ENCODE data around the gene ZNF654. TPM values are rescaled to one million over a fixed set of nuclear protein-coding genes. Genes with fewer than 3 reads are reported as not detected.

ZNF654 gene
- total and polyA plus RNA-seq, 10 of the 15 experiments (the other 5 are each of a cell fraction or from before 2014, with no cell fraction given), result 2.7 to 14.2 (median 10.0) TPM

GRCh38 chr3:88076712-88077111 is 17.7 kb downstream of the ZNF654 start (continued):
- TF ChIP-seq ZBTB40 (IDR thresholded peaks at IDR 0.05; ENCODE audit: borderline replicate concordance) (no peak), SREBF2 (IDR thresholded peaks at IDR 0.05; ENCODE audit: low read length) (no peak)

- no peaks in the 10 kb centered on the region for H4K20me1 ChIP-seq (ENCODE audit: control insufficient read depth, insufficient read depth)
- no peak for TF ChIP-seq RAD21 (IDR thresholded peaks at IDR 0.05; ENCODE audit: insufficient read depth, low read depth, low read length)
- TF ChIP-seq SREBF2 (IDR thresholded peaks at IDR 0.05; ENCODE audit: low read length), result no peak
- no peak for TF ChIP-seq BACH1 (IDR thresholded peaks at IDR 0.05; ENCODE audit: borderline replicate concordance)
- no peak for TF ChIP-seq PKNOX1 (IDR thresholded peaks at IDR 0.05)
- TF ChIP-seq SMC3 (IDR thresholded peaks at IDR 0.05; ENCODE audit: borderline replicate concordance, low read length), result no peak
- TF ChIP-seq ESRRA (IDR thresholded peaks at IDR 0.05; ENCODE audit: low read length), result no peak
- no peak overlapping the region for H3K27ac ChIP-seq (ENCODE audit: control insufficient read depth, insufficient read depth)
- no peaks in the 10 kb centered on the region for H3K9me3 ChIP-seq (replicated peaks; ENCODE audit: control insufficient read depth, insufficient read depth, low read length)
- ChIA-PET CTCF (interaction anchor here (0.6 to 1.2 kb wide), 2 partner anchors 35 to 323 kb away, joined by 4 read pairs; no protein-coding TSS in a partner anchor), SMC1A (ENCODE audit: uncharacterized antibody, unreplicated experiment) (interaction anchor here (1.2 kb wide), 1 partner anchor 15 kb away, joined by 5 read pairs; no protein-coding TSS in a partner anchor), POLR2A (interaction anchor here (1.4 kb wide), 1 partner anchor 12 kb away, joined by 4 read pairs; no protein-coding TSS in a partner anchor), RAD21 (ENCODE audit: unreplicated experiment) (interaction anchor here (1.4 kb wide), 1 partner anchor 20 kb away, joined by 3 read pairs; the partner anchor contains the start of gene ZNF654)
- no peak overlapping the region for H3K4me3 ChIP-seq
- no TSS peak for BruUV-seq (replicated peaks)
- no peak overlapping the region for H3K4me2 ChIP-seq (ENCODE audit: control insufficient read depth, insufficient read depth)
- WGBS (ENCODE audit: insufficient coverage, insufficient replicate concordance, low lambda C conversion rate, missing lambda C conversion rate), result 98% methylated on average over 3 of the region's 3 CpGs
- H3K4me1 ChIP-seq (ENCODE audit: control insufficient read depth, insufficient read depth, low read length), result no peaks in the 10 kb centered on the region
- no peaks in the 10 kb centered on the region for H3K27me3 ChIP-seq (replicated peaks in 1 of 2; ENCODE audit: control insufficient read depth in 2 of 2, insufficient read depth in 2 of 2, low read length in 1 of 2)
- intact Hi-C loops (cut with micrococcal nuclease; ENCODE audit: unreplicated experiment) (no loop called here), in situ Hi-C loops (cut with MboI) (no loop called here)
- no peak overlapping the region for H2AFZ ChIP-seq (ENCODE audit: control insufficient read depth, low read depth, low read length)
- no peak for ATAC-seq
- DNase-seq (ENCODE audit: low read depth, low spot score), result no peak
- no peak for FAIRE-seq
- peaks cover 52% of the 10 kb centered on the region for H3K79me2 ChIP-seq (ENCODE audit: control insufficient read depth, insufficient read depth, low read length)
- H3K9ac ChIP-seq (ENCODE audit: control insufficient read depth, insufficient read depth, low read length), result no peak overlapping the region
- no peaks in the 10 kb centered on the region; a peak in 1 of 4 replicates for H3K36me3 ChIP-seq (ENCODE audit: control insufficient read depth in 2 of 2, insufficient read depth in 2 of 2, low read length in 1 of 2)
Measured at GRCh38 chr3:88078932-88079331, 19.9 kb downstream of the ZNF654 start.
